Measurements from ENCODE around the gene GOLGA5. TPM values are rescaled to one million over a fixed set of nuclear protein-coding genes. Genes with fewer than 3 reads are reported as not detected.
"Not testable (repeated sequence)": the region's sequence is repeated elsewhere in the genome, so short reads cannot be mapped to it uniquely, and the experiment has no call there.

The GOLGA5 gene
- total and polyA plus RNA-seq, 2 donors (not counting 1 experiment from before 2014, with no cell fraction given) = 13.3 to 23.1 TPM

GRCh38 chr14:92748259-92749016 is 45.7 kb upstream of the GOLGA5 start, which contains the start of gene LGMN:
TSS of gene LGMN (minus strand) at chr14:92748627. CDS start at chr14:92732786, 15,841 bp downstream.
- intact Hi-C loops (cut with micrococcal nuclease) = loop anchor here (1.0 to 5.0 kb wide), 5 partner anchors 14 to 46 kb away; partner anchors contain the start of gene GOLGA5
- 9% methylated on average over 48 of the region's 50 CpGs for WGBS (ENCODE audit: insufficient coverage)
- H3K4me3 ChIP-seq (ENCODE audit: control extremely low read depth in 1 of 5, extremely low read depth in 1 of 5, insufficient read depth in 1 of 5, low read depth in 2 of 5, low read length in 4 of 5) = peak within 1 kb of the TSS; percentile 51 to 88 (median 83)
- DNase-seq (peak; percentile 92), ATAC-seq (ENCODE audit: low read depth) (peak; percentile 96)
- POLR2A ChIA-PET = interaction anchor here (0.6 to 1.5 kb wide), 6 partner anchors 14 to 1239 kb away, joined by 3 to 4 read pairs (median 4); partner anchors contain the start of gene GOLGA5
- no peaks in the 10 kb centered on the region for H3K36me3 ChIP-seq (replicated peaks in 1 of 2; ENCODE audit: control extremely low read depth in 1 of 2, control insufficient read depth in 1 of 2, extremely low read depth in 1 of 2, insufficient read depth in 2 of 2, low read length in 1 of 2)
- peak within 1 kb of the TSS; percentile 89 for H2AFZ ChIP-seq (ENCODE audit: insufficient read depth, low read depth, low read length, poor library complexity, severe bottlenecking)
- TF ChIP-seq, protein P1, sequence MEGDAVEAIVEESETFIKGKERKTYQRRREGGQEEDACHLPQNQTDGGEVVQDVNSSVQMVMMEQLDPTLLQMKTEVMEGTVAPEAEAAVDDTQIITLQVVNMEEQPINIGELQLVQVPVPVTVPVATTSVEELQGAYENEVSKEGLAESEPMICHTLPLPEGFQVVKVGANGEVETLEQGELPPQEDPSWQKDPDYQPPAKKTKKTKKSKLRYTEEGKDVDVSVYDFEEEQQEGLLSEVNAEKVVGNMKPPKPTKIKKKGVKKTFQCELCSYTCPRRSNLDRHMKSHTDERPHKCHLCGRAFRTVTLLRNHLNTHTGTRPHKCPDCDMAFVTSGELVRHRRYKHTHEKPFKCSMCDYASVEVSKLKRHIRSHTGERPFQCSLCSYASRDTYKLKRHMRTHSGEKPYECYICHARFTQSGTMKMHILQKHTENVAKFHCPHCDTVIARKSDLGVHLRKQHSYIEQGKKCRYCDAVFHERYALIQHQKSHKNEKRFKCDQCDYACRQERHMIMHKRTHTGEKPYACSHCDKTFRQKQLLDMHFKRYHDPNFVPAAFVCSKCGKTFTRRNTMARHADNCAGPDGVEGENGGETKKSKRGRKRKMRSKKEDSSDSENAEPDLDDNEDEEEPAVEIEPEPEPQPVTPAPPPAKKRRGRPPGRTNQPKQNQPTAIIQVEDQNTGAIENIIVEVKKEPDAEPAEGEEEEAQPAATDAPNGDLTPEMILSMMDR (IDR thresholded peaks at IDR 0.05) = no peak
- H3K79me2 ChIP-seq (ENCODE audit: control insufficient read depth, insufficient read depth, low read length) = peaks cover 14% of the 10 kb centered on the region
- peak within 1 kb of the TSS; percentile 97 for H3K4me2 ChIP-seq (replicated peaks; ENCODE audit: low read depth, low read length, poor library complexity, severe bottlenecking)
- H3K9me3 ChIP-seq (ENCODE audit: control extremely low read depth in 1 of 3, control insufficient read depth in 2 of 3, insufficient read depth in 1 of 3, low read length in 2 of 3) = peaks cover 0 to 4% (median 4%) of the 10 kb centered on the region in 3 donors
- no peaks in the 10 kb centered on the region for H4K20me1 ChIP-seq (ENCODE audit: control insufficient read depth, insufficient read depth, low read length, poor library complexity, severe bottlenecking)
- Mint-ChIP-seq H3K4me3 (peak within 1 kb of the TSS; percentile 89), H3K4me1 (peaks cover 77% of the 10 kb centered on the region), H3K9me3 (ENCODE audit: insufficient read depth) (no peaks in the 10 kb centered on the region), H3K27me3 (no peaks in the 10 kb centered on the region), H3K27ac (peak within 1 kb of the TSS; percentile 89)
- CTCF ChIA-PET = interaction anchor here (0.8 to 1.9 kb wide), 6 partner anchors 15 to 38 kb away, joined by 3 to 14 read pairs (median 4); no protein-coding TSS in a partner anchor
- peaks cover 25 to 55% of the 10 kb centered on the region in 2 donors for H3K4me1 ChIP-seq (ENCODE audit: control insufficient read depth in 2 of 2, insufficient read depth in 2 of 2, low read length in 2 of 2)
- peak within 1 kb of the TSS; percentile 90 for H3K9ac ChIP-seq (ENCODE audit: low read length)
- no peaks in the 10 kb centered on the region for H3K27me3 ChIP-seq (replicated peaks in 1 of 4; ENCODE audit: control extremely low read depth in 1 of 4, control insufficient read depth in 3 of 4, insufficient read depth in 4 of 4, low read length in 3 of 4)
- H3K27ac ChIP-seq (ENCODE audit: low read length in 2 of 2) = peak within 1 kb of the TSS; percentile 72 to 84

DNA sequence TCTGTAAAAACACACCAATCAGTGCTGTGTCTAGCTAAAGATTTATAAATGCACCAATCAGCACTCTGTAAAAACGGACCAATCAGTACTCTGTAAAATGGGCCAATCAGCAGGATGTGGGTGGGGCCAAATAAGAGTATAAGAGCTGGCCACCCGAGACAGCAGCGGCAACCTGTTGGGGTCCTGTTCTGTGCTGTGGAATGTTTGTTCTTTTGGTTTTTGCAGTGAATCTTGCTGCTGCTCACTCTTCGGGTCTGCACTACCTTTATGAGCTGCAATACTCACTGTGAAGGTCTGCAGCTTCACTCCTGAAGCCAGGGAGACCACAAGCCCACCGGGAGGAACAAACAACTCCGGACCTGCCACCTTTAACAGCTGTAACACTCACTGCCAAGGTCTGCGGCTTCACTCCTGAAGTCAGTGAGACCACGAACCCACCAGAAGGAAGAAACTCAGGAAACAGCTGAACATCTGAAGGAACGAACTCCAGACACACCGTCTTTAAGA is 43.8 kb upstream of the GOLGA5 start:
- intact Hi-C loops (cut with micrococcal nuclease); H3K9me3 ChIP-seq (ENCODE audit: control extremely low read depth in 1 of 3, control insufficient read depth in 2 of 3, insufficient read depth in 1 of 3, low read length in 2 of 3); H3K27me3 Mint-ChIP-seq; H3K36me3 ChIP-seq (replicated peaks in 1 of 2; ENCODE audit: control extremely low read depth in 1 of 2, control insufficient read depth in 1 of 2, extremely low read depth in 1 of 2, insufficient read depth in 2 of 2, low read length in 1 of 2); H3K9me3 Mint-ChIP-seq (ENCODE audit: insufficient read depth); ATAC-seq (ENCODE audit: low read depth); H4K20me1 ChIP-seq (ENCODE audit: control insufficient read depth, insufficient read depth, low read length, poor library complexity, severe bottlenecking); H3K27me3 ChIP-seq (replicated peaks in 1 of 4; ENCODE audit: control extremely low read depth in 1 of 4, control insufficient read depth in 3 of 4, insufficient read depth in 4 of 4, low read length in 3 of 4): not testable (repeated sequence)
- Histone ChIP-seq H3K4me1 (ENCODE audit: control insufficient read depth in 2 of 2, insufficient read depth in 2 of 2, low read length in 2 of 2) (peaks cover 25 to 53% of the 10 kb centered on the region in 2 donors), H3K27ac (ENCODE audit: low read length in 2 of 2) (peak overlapping the region; percentile 45 to 50), H3K4me2 (replicated peaks; ENCODE audit: low read depth, low read length, poor library complexity, severe bottlenecking) (peak overlapping the region; percentile 73), H3K9ac (ENCODE audit: low read length) (peak overlapping the region; percentile 54), H3K79me2 (ENCODE audit: control insufficient read depth, insufficient read depth, low read length) (peaks cover 13% of the 10 kb centered on the region), H2AFZ (ENCODE audit: insufficient read depth, low read depth, low read length, poor library complexity, severe bottlenecking) (peak overlapping the region; percentile 77), H3K4me3 (ENCODE audit: control extremely low read depth in 1 of 5, extremely low read depth in 1 of 5, insufficient read depth in 1 of 5, low read depth in 2 of 5, low read length in 4 of 5) (peak overlapping the region; percentile 22 to 63 (median 57))
- 10% methylated on average over 10 of the region's 10 CpGs for WGBS (ENCODE audit: insufficient coverage)
- DNase-seq = peak; percentile 70
- ChIA-PET POLR2A (interaction anchor here (1.0 kb wide), 1 partner anchor 26 kb away, joined by 5 read pairs; no protein-coding TSS in a partner anchor), CTCF (interaction anchor here (0.9 to 2.5 kb wide), 11 partner anchors 17 to 64 kb away, joined by 3 to 16 read pairs (median 5); no protein-coding TSS in a partner anchor)
- H3K4me3 Mint-ChIP-seq = peak overlapping the region; percentile 89
- H3K4me1 Mint-ChIP-seq = peaks cover 75% of the 10 kb centered on the region
- H3K27ac Mint-ChIP-seq = peak overlapping the region; percentile 66
